Glomerular endothelial cell (primary cell): ENCODE results near the gene ZNF804A. TPM values are rescaled to one million over a fixed set of nuclear protein-coding genes. Genes with fewer than 3 reads are reported as not detected.

Experiments used
- DNase-seq: peaks from one replicate; pipeline ENCODE4 v3.0.0-alpha.2; 2011; ENCODE audit warnings: low read depth, low spot score; ENCODE audit errors: extremely low read depth
- total RNA-seq: library from RNA; depleted of rRNA; stranded (reverse); fragments of >200 nt; gene quantifications from 2 replicates; pipeline ENCODE4 v1.2.3, GENCODE V29; 2015

The ZNF804A gene
- total RNA-seq, 1 donor from 2014 or later = 0.82 TPM

- DNase-seq = no peak
Measured at GRCh38 chr2:184602734-184603133, 4.4 kb downstream of the ZNF804A start.

- DNase-seq = no peak
Measured at GRCh38 chr2:184610891-184611290, 12.6 kb downstream of the ZNF804A start.

- no peak for DNase-seq
Measured at GRCh38 chr2:184611361-184612085, 13.2 kb downstream of the ZNF804A start.

GRCh38 chr2:184620367-184620766, 22.0 kb downstream of the ZNF804A start:
- no peak for DNase-seq

- no peak for DNase-seq
Measured at GRCh38 chr2:184624311-184624710, 26.0 kb downstream of the ZNF804A start.

GRCh38 chr2:184628051-184628450, 29.7 kb downstream of the ZNF804A start:
- DNase-seq = no peak

GRCh38 chr2:184633726-184634125, 35.4 kb downstream of the ZNF804A start:
- DNase-seq = no peak

GRCh38 chr2:184637781-184638180, 39.5 kb downstream of the ZNF804A start:
- no peak for DNase-seq

- DNase-seq = no peak
Measured at GRCh38 chr2:184644685-184645084, 46.4 kb downstream of the ZNF804A start.

- no peak for DNase-seq
Measured at GRCh38 chr2:184646177-184646576, 47.8 kb downstream of the ZNF804A start.

- no peak for DNase-seq
Measured at GRCh38 chr2:184646593-184646992, 48.3 kb downstream of the ZNF804A start.

- DNase-seq = no peak
Measured at GRCh38 chr2:184654945-184655344, 56.6 kb downstream of the ZNF804A start.

GRCh38 chr2:184677171-184677570, 78.8 kb downstream of the ZNF804A start:
- no peak for DNase-seq

GRCh38 chr2:184679219-184680018, 81.1 kb downstream of the ZNF804A start:
- no peak for DNase-seq

- no peak for DNase-seq
Measured at GRCh38 chr2:184680825-184681224, 82.5 kb downstream of the ZNF804A start.

GRCh38 chr2:184681642-184682321, 83.5 kb downstream of the ZNF804A start:
- DNase-seq = no peak

- no peak for DNase-seq
Measured at GRCh38 chr2:184683911-184684310, 85.6 kb downstream of the ZNF804A start.

- DNase-seq = no peak
Measured at GRCh38 chr2:184685999-184686841, 87.9 kb downstream of the ZNF804A start.

- DNase-seq = no peak
Measured at GRCh38 chr2:184689638-184690037, 91.3 kb downstream of the ZNF804A start.

- DNase-seq = no peak
Measured at GRCh38 chr2:184692141-184692734, 93.9 kb downstream of the ZNF804A start.
